NCI-H2196 (cell line): Measurements from ENCODE around the gene PVALB.

Experiments used
- DNase-seq: peaks from one replicate; lab custom pipeline; 2025; ENCODE audit not compliant: unreplicated experiment; lab: John Stamatoyannopoulos, UW

The PVALB gene

GRCh38 chr22:36816636-36817524 lies at the start of gene PVALB:
PVALB (minus strand) TSS chr22:36817035; CDS start chr22:36817005, 30 bp downstream.
- DNase-seq, result no peak

DNA sequence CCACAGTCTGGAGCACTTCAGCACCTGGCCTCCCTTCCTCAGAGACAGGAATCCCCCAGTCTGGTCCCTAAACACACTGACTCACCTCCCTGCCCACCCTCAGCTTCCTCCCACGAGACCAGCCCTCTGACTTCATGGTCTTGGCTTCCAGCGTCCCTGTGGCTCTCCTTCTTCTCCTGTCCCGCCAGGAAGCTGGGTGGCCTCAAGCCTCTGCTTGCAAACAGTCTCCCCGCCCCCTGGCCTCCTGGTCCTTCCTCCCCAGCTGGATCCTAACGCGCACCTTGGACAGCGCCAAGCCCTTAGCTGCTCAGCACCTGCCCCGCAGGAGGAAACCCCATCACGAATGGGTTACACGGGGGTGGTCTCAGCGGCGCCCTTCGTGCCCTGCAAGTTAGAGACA lies 48.5 kb upstream of the PVALB start:
- no peak for DNase-seq

- DNase-seq, result no peak
Observed at GRCh38 chr22:36864454-36865215, 47.8 kb upstream of the PVALB start.

DNA sequence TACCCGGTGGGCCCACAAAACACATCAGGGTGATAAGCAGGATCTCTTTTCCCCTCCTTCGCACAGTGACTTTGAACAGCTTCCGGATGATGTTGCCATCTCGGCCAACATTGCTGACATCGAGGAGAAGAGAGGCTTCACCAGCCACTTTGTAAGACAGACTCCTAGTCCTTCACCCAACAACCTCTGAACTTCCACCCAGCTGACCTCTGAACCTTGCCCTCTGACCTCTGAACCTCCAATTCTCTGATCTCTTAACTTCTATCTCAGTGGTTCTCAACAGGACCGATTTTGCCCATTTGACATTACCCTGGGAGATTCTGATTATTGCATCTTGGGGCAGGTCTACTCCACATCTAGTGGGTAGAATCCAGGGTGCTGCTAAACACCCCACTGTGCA lies 47.1 kb upstream of the PVALB start:
- DNase-seq, result no peak

DNA sequence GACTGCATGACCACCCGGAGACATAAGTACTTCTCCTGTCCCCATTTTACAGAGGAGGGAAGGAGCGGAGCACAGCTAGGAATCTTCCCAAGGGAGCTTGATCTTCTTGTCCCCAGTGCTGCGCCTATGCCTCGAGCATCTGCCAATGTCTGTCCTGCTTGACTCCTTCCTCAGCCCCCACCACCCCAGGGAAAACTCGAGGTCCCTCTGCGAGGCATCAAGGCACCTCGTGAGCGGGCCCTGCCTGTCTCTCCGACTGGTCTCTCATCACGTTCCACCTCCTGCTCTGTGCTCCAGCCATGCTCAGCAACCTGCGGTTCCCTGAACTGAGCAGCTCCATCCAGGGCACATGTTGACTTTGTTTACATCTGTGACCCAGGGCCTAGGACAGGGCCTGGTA lies 46.4 kb upstream of the PVALB start:
- DNase-seq, result no peak

- no peak for DNase-seq
Observed at GRCh38 chr22:36862251-36863242, 45.7 kb upstream of the PVALB start.

DNA sequence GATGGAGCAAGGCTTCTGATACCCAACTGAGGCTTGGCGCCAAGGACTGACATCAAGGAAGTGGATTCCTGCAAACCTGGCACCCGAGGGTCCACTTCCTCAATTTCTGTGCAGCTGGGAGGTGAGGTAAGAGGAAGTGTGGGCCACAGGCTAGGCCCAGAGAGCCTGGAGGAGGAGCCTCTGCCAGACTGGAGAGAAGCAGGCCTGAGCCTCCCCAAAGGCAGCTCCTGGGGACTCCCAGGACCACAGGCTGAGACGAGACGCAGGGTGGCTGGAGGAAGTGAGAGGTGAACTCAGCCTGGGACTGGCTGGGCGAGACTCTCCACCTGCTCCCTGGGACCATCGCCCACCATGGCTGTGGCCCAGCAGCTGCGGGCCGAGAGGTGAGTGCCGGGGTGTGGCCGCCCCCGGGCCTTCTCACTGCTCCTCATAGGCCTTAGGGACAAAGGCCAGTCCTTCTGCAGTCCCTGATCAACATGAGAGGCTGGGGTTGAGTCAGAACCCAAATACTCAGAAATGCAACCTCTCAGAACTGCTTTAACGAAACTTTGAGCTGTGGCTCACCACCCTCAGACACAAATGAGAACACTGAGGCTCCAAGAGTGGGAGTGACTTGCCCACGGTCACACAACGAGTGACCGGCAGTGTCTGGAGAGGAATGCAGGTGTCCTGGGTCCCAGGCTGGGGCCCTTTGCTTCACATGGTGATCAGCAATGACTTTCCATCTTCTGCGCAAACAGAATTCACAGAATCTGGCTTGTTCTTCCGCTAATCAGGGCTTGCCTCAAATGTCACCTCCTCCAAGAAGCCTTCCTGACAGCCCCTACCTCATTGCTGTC lies 44.2 kb upstream of the PVALB start, which contains the start of gene NCF4:
Gene NCF4, plus strand, starts transcription at position 186 of the 839 bp plus-strand sequence. Its CDS starts 166 bp downstream, at position 352.
- DNase-seq, result no peak

- no peak for DNase-seq
Observed at GRCh38 chr22:36860438-36860820, 43.6 kb upstream of the PVALB start.

DNA sequence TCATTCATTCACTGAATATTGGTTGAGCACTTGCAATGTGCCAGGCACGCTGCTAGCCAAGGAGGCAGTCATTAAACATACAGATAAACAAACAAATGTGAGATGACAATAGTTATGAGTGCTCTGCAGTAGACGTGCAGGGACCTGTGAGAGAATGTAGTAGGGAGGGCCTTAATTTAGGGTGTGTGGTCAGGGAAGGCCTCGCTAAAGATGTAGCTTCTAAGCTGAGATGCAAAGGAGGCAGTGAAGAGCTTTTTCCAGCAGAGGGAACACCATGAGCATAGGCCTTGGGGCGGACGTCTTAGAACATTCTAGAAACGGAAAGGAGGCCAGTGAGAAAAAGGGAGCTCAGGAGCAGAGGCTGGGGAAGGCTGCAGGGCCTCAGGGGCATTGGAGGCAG lies 43.2 kb upstream of the PVALB start:
- DNase-seq, result no peak

DNA sequence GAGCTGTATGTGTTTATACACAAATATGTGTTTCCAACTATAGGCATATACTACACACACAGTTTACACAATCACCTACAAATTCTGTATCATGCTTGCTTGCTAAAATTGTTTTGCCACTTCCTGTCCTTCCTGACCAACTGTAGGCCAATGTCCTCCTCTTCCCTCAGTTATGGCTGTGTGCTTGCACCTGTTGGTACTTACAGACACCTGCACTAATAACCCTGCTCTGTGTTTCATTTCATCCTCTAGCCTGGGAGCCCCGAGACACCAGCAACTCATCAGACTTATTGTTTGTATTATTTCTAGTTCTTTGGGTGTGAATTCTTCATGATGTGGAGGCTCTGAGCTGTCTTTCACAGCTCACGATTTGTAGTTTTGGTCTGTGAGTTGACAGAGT lies 42.1 kb upstream of the PVALB start:
- DNase-seq, result no peak

GRCh38 chr22:36858156-36858555 lies 41.3 kb upstream of the PVALB start:
- DNase-seq, result no peak

DNA sequence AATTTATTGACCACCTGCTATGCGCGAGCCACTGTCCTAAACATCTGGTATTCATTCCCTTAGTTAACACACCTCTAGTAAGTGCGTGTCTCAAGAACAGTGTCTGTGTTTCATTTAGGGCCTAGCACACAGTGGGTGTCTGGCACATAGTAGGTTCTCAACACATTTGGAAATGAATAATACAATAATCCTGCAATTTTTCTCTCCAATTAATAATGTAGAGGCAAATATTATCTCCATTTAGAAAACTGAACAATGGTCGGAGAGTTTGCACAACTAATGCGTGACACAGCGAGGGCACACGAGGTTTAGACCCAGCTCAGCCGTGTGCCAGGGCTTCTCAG lies 39.9 kb upstream of the PVALB start:
- DNase-seq, result no peak

DNA sequence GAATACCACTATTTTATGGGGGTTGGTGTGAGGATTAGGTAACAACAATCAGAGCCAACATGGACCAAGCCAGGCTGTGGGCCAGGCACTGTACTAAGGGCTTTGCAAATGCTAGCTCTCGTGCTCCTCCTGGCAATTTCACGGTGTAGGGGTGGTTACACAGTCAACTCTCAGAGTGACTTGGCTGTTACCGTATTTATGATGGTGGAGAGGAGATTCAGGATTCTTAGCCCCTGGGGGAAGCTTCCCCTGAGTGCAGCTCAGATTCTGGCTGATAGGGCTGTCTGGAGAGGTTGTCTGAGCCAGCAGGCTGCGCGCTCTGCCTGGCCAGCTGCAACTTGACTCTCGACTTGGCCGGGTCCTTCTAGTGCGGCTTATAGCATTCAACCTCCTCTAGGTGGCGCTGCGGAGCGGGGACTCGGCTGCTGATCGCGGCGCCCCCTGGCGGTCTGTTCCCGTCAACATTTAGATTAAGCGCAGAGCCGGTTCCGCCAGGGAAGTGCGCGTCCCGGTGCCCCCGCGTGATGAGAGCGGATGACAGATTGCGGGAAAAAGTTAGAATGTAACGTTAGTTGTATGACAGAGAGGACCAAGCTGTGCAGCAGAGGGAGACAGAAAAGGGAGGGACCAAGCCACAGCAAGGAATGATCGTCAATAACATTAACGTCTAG lies 39.4 kb upstream of the PVALB start:
- peak; percentile 80 for DNase-seq

GRCh38 chr22:36855478-36855877 lies 38.6 kb upstream of the PVALB start:
- DNase-seq, result no peak

- DNase-seq, result peak; percentile 3
Observed at GRCh38 chr22:36853407-36854099, 36.7 kb upstream of the PVALB start.

GRCh38 chr22:36852056-36852973 lies 35.5 kb upstream of the PVALB start:
- no peak for DNase-seq

- DNase-seq, result no peak
Observed at GRCh38 chr22:36850682-36851081, 33.8 kb upstream of the PVALB start.

DNA sequence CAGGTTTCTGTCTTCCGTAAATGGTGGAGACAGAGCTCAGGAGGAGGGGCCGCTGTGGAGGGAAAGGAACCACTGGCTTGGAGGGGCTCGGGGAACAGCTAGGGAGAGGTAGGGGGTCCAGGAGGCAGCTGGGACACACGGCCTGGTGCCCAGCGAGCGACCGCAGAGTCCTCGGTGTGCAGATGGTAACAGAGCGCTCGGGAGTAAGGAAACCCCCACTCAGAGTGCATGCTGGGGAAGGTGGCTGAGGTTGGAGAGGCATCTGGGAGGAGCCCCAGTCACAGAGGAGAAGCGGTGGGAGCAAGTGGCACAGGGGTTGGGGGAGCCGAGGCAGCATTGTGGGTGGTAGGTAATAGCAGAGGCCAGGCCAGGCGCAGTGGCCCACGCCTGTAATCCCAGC lies 33.2 kb upstream of the PVALB start:
- no peak for DNase-seq
